GM10266 (cell line): ENCODE data around the gene SLC2A4.

ENCODE experiments used
- DNase-seq: peaks from one replicate; pipeline ENCODE4 v3.0.0; 2012; ENCODE audit errors: extremely low spot score
- CTCF ChIP-seq: IDR thresholded peaks from 2 replicates; pipeline ENCODE4 v1.5.1; 2012; ENCODE audit warnings: mild to moderate bottlenecking, low read depth; ENCODE audit not compliant: control insufficient read depth, insufficient read depth; ENCODE audit errors: missing control alignments

The SLC2A4 gene

GRCh38 chr17:7236808-7237207 lies 44.7 kb upstream of the SLC2A4 start:
- no peak for TF ChIP-seq CTCF

GRCh38 chr17:7237266-7237760 lies 44.2 kb upstream of the SLC2A4 start:
- TF ChIP-seq CTCF = no peak
- no peak for DNase-seq

More at GRCh38 chr17:7236808-7237207, 44.7 kb upstream of the SLC2A4 start:
- DNase-seq = no peak

- peak; percentile 91 for DNase-seq
- no peak for TF ChIP-seq CTCF
These were observed 43.6 kb upstream of the SLC2A4 start for GRCh38 chr17:7237761-7238419.

- DNase-seq = no peak
- no peak for TF ChIP-seq CTCF
These were observed 43.0 kb upstream of the SLC2A4 start for GRCh38 chr17:7238420-7239090.

- peak; percentile 99 for DNase-seq
These were observed 42.2 kb upstream of the SLC2A4 start, which contains the start of gene PHF23 for GRCh38 chr17:7239091-7240027. Gene PHF23 (minus strand): TSS chr17:7239457. CDS start chr17:7239279, 178 bp downstream.

GRCh38 chr17:7240375-7240774 lies 41.1 kb upstream of the SLC2A4 start:
- TF ChIP-seq CTCF = no peak
- no peak for DNase-seq

More at GRCh38 chr17:7239091-7240027, 42.2 kb upstream of the SLC2A4 start, which contains the start of gene PHF23:
- no peak for TF ChIP-seq CTCF
